ENCODE data around the gene BICRAL.
"Not testable (repeated sequence)": the region's sequence is repeated elsewhere in the genome, so short reads cannot be mapped to it uniquely, and the experiment has no call there.

The BICRAL gene

DNA sequence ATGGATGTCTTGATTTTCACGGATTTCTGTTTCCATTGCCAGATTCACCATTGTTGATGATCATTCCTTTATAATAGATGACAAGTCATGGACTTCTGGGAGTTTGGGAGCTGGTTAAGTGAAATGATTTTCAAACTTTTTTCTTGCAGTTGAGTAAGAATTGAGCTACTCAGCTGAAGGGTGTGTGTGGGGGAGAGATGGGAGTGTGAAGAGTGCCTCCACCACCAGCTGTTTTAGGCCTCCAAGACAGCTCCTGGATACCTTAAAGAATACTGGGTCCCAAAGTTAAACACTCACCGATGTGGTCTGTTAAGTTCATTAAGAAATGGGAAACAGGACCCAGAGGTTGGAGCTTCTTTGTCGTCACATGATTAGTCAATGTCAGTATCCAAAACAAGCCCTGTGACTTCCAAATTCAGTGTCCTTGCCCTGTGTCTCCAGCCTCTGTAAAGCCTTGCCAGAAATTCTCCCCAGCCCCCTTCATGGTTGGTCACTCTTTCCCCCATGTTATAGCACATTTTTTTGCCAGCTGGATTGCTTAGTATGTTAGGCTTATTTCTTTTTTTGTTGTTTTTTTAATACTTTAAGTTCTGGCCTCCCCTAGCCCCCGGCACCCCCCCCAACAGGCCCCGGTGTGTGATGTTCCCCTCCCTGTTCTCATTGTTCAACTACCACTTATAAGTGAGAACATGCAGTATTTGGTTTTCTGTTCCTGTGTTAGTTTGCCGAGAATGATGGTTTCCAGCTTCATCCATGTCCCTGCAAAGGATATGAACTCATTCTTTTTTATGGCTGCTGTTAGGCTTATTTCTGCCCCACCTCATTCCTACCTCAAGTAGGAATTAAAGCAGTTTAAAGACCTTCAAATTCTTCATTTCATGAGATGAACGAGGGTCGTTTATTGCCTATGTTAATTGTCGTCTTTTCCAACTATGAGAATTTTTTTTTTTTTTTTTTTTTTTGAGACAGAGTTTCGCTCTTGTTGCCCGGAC lies 26.9 kb downstream of the BICRAL start:
- Histone ChIP-seq H3K27me3 (ENCODE audit: control insufficient read depth in 3 of 3, insufficient read depth in 3 of 3, low read depth in 1 of 3, low read length in 3 of 3) (no peaks in the 10 kb centered on the region), H3K18ac (ENCODE audit: low read length) (no peak overlapping the region), H3K9me3 (replicated peaks in 1 of 2; ENCODE audit: control insufficient read depth in 2 of 2, insufficient read depth in 1 of 2, low read depth in 1 of 2, low read length in 2 of 2) (no peaks in the 10 kb centered on the region), H3K14ac (ENCODE audit: low read length) (no peak overlapping the region), H3K4me1 (ENCODE audit: control insufficient read depth in 2 of 2, insufficient read depth in 1 of 2, low read depth in 1 of 2, low read length in 2 of 2) (no peaks in the 10 kb centered on the region), H4K8ac (ENCODE audit: low read depth, low read length) (no peak overlapping the region), H3K23ac (ENCODE audit: low read depth, low read length, poor library complexity) (no peak overlapping the region), H3K4me2 (ENCODE audit: insufficient read depth, low read length, poor library complexity, severe bottlenecking) (no peak overlapping the region), H2AK5ac (ENCODE audit: low read depth, low read length) (no peak overlapping the region), H2AFZ (ENCODE audit: low read length) (no peak overlapping the region), H2BK120ac (ENCODE audit: low read depth, low read length) (no peak overlapping the region), H3K79me1 (ENCODE audit: low read depth, low read length) (no peaks in the 10 kb centered on the region), H3K27ac (replicated peaks; ENCODE audit: low read length) (no peak overlapping the region), H2BK15ac (ENCODE audit: low read length) (no peak overlapping the region), H3K36me3 (replicated peaks in 1 of 2; ENCODE audit: control insufficient read depth in 2 of 2, insufficient read depth in 2 of 2, low read length in 2 of 2) (no peaks in the 10 kb centered on the region), H3K4ac (ENCODE audit: low read length) (no peak overlapping the region), H3K9ac (ENCODE audit: low read depth, low read length, poor library complexity) (no peak overlapping the region), H2BK5ac (ENCODE audit: low read length) (no peak overlapping the region), H4K91ac (ENCODE audit: low read depth, low read length, poor library complexity) (no peak overlapping the region), H2BK12ac (ENCODE audit: low read length) (no peak overlapping the region), H3K4me3 (ENCODE audit: low read length in 2 of 2) (no peak overlapping the region)
- DNase-seq (ENCODE audit: low spot score) = no peak
- no CpG with 5 or more reads among the region's 11 CpGs for WGBS, 2 donors (ENCODE audit: extremely low coverage in 2 of 2, insufficient read length in 2 of 2, insufficient replicate concordance in 1 of 2)

- no peak overlapping the region for H3K27ac ChIP-seq (replicated peaks; ENCODE audit: low read length)
Measured at GRCh38 chr6:42813074-42813645, 31.3 kb downstream of the BICRAL start.

GRCh38 chr6:42813906-42814444 lies 32.1 kb downstream of the BICRAL start:
- H3K79me1 ChIP-seq (ENCODE audit: low read depth, low read length) = no peaks in the 10 kb centered on the region
- no peak overlapping the region for H3K27ac ChIP-seq (replicated peaks; ENCODE audit: low read length)
- H4K8ac ChIP-seq (ENCODE audit: low read depth, low read length) = no peak overlapping the region
- no peak overlapping the region for H2AK5ac ChIP-seq (ENCODE audit: low read depth, low read length)
- no CpG with 5 or more reads among the region's 5 CpGs for WGBS, 2 donors (ENCODE audit: extremely low coverage in 2 of 2, insufficient read length in 2 of 2, insufficient replicate concordance in 1 of 2)
- no peak overlapping the region for H4K91ac ChIP-seq (ENCODE audit: low read depth, low read length, poor library complexity)
- H3K9ac ChIP-seq (ENCODE audit: low read depth, low read length, poor library complexity) = no peak overlapping the region
- no peak overlapping the region for H2BK15ac ChIP-seq (ENCODE audit: low read length)
- no peak overlapping the region for H2AFZ ChIP-seq (ENCODE audit: low read length)
- H3K23ac ChIP-seq (ENCODE audit: low read depth, low read length, poor library complexity) = no peak overlapping the region
- no peak overlapping the region for H3K18ac ChIP-seq (ENCODE audit: low read length)
- no peak overlapping the region for H2BK120ac ChIP-seq (ENCODE audit: low read depth, low read length)
- no peak overlapping the region for H3K4me3 ChIP-seq (ENCODE audit: low read length in 2 of 2)
- no peaks in the 10 kb centered on the region for H3K36me3 ChIP-seq (replicated peaks in 1 of 2; ENCODE audit: control insufficient read depth in 2 of 2, insufficient read depth in 2 of 2, low read length in 2 of 2)
- H2BK12ac ChIP-seq (ENCODE audit: low read length) = no peak overlapping the region
- H2BK5ac ChIP-seq (ENCODE audit: low read length) = no peak overlapping the region
- no peak overlapping the region for H3K4me2 ChIP-seq (ENCODE audit: insufficient read depth, low read length, poor library complexity, severe bottlenecking)
- no peak for DNase-seq (ENCODE audit: low spot score)
- H3K27me3 ChIP-seq (ENCODE audit: control insufficient read depth in 3 of 3, insufficient read depth in 3 of 3, low read depth in 1 of 3, low read length in 3 of 3) = no peaks in the 10 kb centered on the region
- no peak overlapping the region for H3K4ac ChIP-seq (ENCODE audit: low read length)
- H3K14ac ChIP-seq (ENCODE audit: low read length) = no peak overlapping the region
- no peaks in the 10 kb centered on the region for H3K9me3 ChIP-seq (replicated peaks in 1 of 2; ENCODE audit: control insufficient read depth in 2 of 2, insufficient read depth in 1 of 2, low read depth in 1 of 2, low read length in 2 of 2)
- H3K4me1 ChIP-seq (ENCODE audit: control insufficient read depth in 2 of 2, insufficient read depth in 1 of 2, low read depth in 1 of 2, low read length in 2 of 2) = no peaks in the 10 kb centered on the region

More at GRCh38 chr6:42813074-42813645, 31.3 kb downstream of the BICRAL start:
- H3K4me1 ChIP-seq (ENCODE audit: control insufficient read depth in 2 of 2, insufficient read depth in 1 of 2, low read depth in 1 of 2, low read length in 2 of 2) = no peaks in the 10 kb centered on the region
- H2BK12ac ChIP-seq (ENCODE audit: low read length) = no peak overlapping the region
- no peak overlapping the region for H2BK5ac ChIP-seq (ENCODE audit: low read length)
- no peaks in the 10 kb centered on the region for H3K79me1 ChIP-seq (ENCODE audit: low read depth, low read length)
- H4K91ac ChIP-seq (ENCODE audit: low read depth, low read length, poor library complexity) = no peak overlapping the region
- no peak for DNase-seq (ENCODE audit: low spot score)
- no peak overlapping the region for H2BK15ac ChIP-seq (ENCODE audit: low read length)
- H3K18ac ChIP-seq (ENCODE audit: low read length) = no peak overlapping the region
- no peak overlapping the region for H3K23ac ChIP-seq (ENCODE audit: low read depth, low read length, poor library complexity)
- WGBS, 2 donors (ENCODE audit: extremely low coverage in 2 of 2, insufficient read length in 2 of 2, insufficient replicate concordance in 1 of 2) = no CpG with 5 or more reads among the region's 2 CpGs
- H3K36me3 ChIP-seq (replicated peaks in 1 of 2; ENCODE audit: control insufficient read depth in 2 of 2, insufficient read depth in 2 of 2, low read length in 2 of 2) = no peaks in the 10 kb centered on the region
- no peak overlapping the region for H3K4me2 ChIP-seq (ENCODE audit: insufficient read depth, low read length, poor library complexity, severe bottlenecking)
- no peak overlapping the region for H3K4me3 ChIP-seq (ENCODE audit: low read length in 2 of 2)
- no peak overlapping the region for H2BK120ac ChIP-seq (ENCODE audit: low read depth, low read length)
- H3K14ac ChIP-seq (ENCODE audit: low read length) = no peak overlapping the region
- no peak overlapping the region for H3K9ac ChIP-seq (ENCODE audit: low read depth, low read length, poor library complexity)
- no peak overlapping the region for H4K8ac ChIP-seq (ENCODE audit: low read depth, low read length)
- no peaks in the 10 kb centered on the region for H3K9me3 ChIP-seq (replicated peaks in 1 of 2; ENCODE audit: control insufficient read depth in 2 of 2, insufficient read depth in 1 of 2, low read depth in 1 of 2, low read length in 2 of 2)
- no peak overlapping the region for H2AFZ ChIP-seq (ENCODE audit: low read length)
- H3K27me3 ChIP-seq (ENCODE audit: control insufficient read depth in 3 of 3, insufficient read depth in 3 of 3, low read depth in 1 of 3, low read length in 3 of 3) = no peaks in the 10 kb centered on the region
- no peak overlapping the region for H2AK5ac ChIP-seq (ENCODE audit: low read depth, low read length)
- no peak overlapping the region for H3K4ac ChIP-seq (ENCODE audit: low read length)

GRCh38 chr6:42815726-42816125 lies 33.9 kb downstream of the BICRAL start:
- H3K18ac ChIP-seq (ENCODE audit: low read length); H3K27me3 ChIP-seq (ENCODE audit: control insufficient read depth in 3 of 3, insufficient read depth in 3 of 3, low read depth in 1 of 3, low read length in 3 of 3); H3K14ac ChIP-seq (ENCODE audit: low read length); H4K8ac ChIP-seq (ENCODE audit: low read depth, low read length); H2BK120ac ChIP-seq (ENCODE audit: low read depth, low read length); H3K9me3 ChIP-seq (replicated peaks in 1 of 2; ENCODE audit: control insufficient read depth in 2 of 2, insufficient read depth in 1 of 2, low read depth in 1 of 2, low read length in 2 of 2); H2BK12ac ChIP-seq (ENCODE audit: low read length); H2BK15ac ChIP-seq (ENCODE audit: low read length); H3K4me2 ChIP-seq (ENCODE audit: insufficient read depth, low read length, poor library complexity, severe bottlenecking); H3K4me1 ChIP-seq (ENCODE audit: control insufficient read depth in 2 of 2, insufficient read depth in 1 of 2, low read depth in 1 of 2, low read length in 2 of 2); H3K4ac ChIP-seq (ENCODE audit: low read length); H3K27ac ChIP-seq (replicated peaks; ENCODE audit: low read length); H2AK5ac ChIP-seq (ENCODE audit: low read depth, low read length); H3K9ac ChIP-seq (ENCODE audit: low read depth, low read length, poor library complexity); H3K36me3 ChIP-seq (replicated peaks in 1 of 2; ENCODE audit: control insufficient read depth in 2 of 2, insufficient read depth in 2 of 2, low read length in 2 of 2); H2AFZ ChIP-seq (ENCODE audit: low read length); H4K91ac ChIP-seq (ENCODE audit: low read depth, low read length, poor library complexity); H3K79me1 ChIP-seq (ENCODE audit: low read depth, low read length); DNase-seq (ENCODE audit: low spot score); H2BK5ac ChIP-seq (ENCODE audit: low read length); H3K4me3 ChIP-seq (ENCODE audit: low read length in 2 of 2); H3K23ac ChIP-seq (ENCODE audit: low read depth, low read length, poor library complexity): not testable (repeated sequence)
- no CpG with 5 or more reads among the region's 8 CpGs for WGBS, 2 donors (ENCODE audit: extremely low coverage in 2 of 2, insufficient read length in 2 of 2, insufficient replicate concordance in 1 of 2)

All from neuronal stem cell (in vitro differentiated cells).